Middle frontal gyrus (tissue), 1 donor: Measurements from ENCODE around the gene KRT2.

Experiments
- DNase-seq: peaks from one replicate; pipeline ENCODE4 v3.0.0-alpha.2; 2015; ENCODE audit warnings: low spot score; ENCODE audit errors: extremely low spot score

KRT2 gene

DNA sequence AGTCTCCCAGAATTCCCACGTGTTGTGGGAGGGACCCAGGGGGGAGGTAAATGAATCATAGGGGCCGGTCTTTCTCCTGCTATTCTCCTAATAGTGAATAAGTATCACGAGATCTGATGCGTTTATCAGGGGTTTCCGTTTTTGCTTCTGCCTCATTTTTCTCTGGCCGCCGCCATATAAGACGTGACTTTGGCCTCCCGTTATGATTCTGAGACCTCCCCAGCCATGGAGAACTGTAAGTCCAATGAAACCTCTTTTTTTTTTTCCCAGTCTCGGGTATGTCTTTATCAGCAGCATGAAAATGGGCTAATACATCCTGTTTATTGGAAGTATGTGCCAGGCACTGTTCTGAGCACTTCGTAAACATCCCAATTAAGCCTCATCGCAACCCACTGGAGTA lies 51.5 kb downstream of the KRT2 start:
- DNase-seq: no peak

DNA sequence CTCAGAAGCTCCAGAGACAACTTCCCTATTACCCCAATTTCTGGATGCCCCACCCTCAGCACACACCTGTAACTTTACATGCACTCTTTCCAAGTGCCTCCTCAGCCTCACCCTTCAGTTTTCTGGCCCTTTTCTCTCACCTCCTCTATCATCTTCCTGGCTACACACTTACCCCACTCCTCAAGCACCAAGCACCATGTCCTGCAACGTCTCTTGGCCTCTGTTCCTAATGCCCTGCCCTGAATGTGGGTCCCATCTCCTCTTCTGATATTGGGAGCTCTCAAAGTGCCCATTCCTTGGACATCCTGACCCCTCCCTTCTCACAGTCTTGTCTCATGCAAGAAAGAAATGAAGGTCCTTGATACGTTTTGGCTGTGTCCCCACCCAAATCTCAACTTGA lies 51.9 kb downstream of the KRT2 start:
- DNase-seq: no peak

DNA sequence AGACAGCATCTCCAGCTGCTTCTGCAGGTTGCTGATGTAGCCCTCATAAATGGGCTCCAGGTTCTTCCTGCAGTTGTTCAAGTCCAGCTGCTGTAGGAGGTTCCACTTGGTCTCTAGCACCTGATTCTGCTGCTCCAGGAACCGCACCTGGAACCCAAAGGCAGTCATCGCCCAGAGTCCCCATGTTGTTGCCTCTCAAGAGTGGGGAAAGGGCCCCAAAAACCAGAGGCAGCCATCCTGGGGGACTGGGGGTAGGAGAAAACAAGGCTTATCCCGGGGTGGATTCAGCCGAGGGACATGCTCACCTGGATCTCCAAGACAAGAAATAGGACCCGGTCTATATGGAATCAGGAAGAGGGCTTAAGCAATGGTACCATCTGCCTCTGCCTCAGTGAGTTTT lies 53.0 kb downstream of the KRT2 start:
- DNase-seq: no peak
